Kidney epithelial cell (primary cell): Measurements from ENCODE around the gene PCLO. TPM values are rescaled to one million over a fixed set of nuclear protein-coding genes. Genes with fewer than 3 reads are reported as not detected.
"Not testable (repeated sequence)": the region's sequence is repeated elsewhere in the genome, so short reads cannot be mapped to it uniquely, and the experiment has no call there.

Source experiments
- DNase-seq: peaks from one replicate; pipeline ENCODE4 v3.0.0-alpha.2; 2010; ENCODE audit warnings: low read depth
- H3K27me3 ChIP-seq: 2 replicates; pipeline ENCODE4 v1.6.0; 2011; ENCODE audit warnings: low read length; ENCODE audit not compliant: control insufficient read depth, insufficient read depth
- H3K36me3 ChIP-seq: 2 replicates; pipeline ENCODE4 v1.5.1; 2011; ENCODE audit warnings: low read length; ENCODE audit not compliant: control insufficient read depth, insufficient read depth
- H3K4me3 ChIP-seq: 2 replicates; pipeline ENCODE4 v1.5.1; 2011; ENCODE audit warnings: low read depth, mild to moderate bottlenecking, control low read depth, low read length
- CTCF ChIP-seq: IDR thresholded peaks from 2 replicates; pipeline ENCODE4 v1.5.1; 2011; ENCODE audit warnings: mild to moderate bottlenecking, moderate library complexity, low read length, control low read depth, inconsistent platforms; ENCODE audit not compliant: insufficient read depth, poor library complexity, severe bottlenecking
- total RNA-seq: library from RNA; depleted of rRNA; stranded (reverse); fragments of >200 nt; gene quantifications from 2 replicates; pipeline ENCODE4 v1.2.3, GENCODE V29; 2015

The PCLO gene
- total RNA-seq, 1 donor from 2014 or later: 4.7 TPM

DNA sequence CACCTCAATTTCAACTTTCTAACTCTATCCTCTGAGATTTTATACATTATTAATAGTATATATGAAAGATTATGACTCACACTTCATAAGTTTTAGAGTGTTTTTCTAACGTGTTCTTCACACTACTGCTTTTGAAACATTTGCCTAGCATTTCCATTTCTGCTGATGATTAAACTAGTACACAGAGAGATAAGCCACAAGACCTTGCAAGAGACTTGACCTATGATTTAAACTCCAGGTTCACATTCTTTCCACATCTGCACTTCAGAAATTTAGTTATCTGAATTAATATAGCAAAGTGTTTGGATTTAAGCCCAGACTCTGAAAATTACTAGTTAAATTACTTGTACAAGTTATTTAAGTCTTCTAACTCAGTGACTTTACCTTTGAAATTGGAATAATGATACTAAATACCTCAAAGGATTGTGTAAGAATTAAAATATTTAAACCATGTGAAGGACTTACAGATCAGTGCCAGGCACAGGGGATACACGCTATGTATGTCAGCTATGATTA lies 66.6 kb downstream of the PCLO start:
- no peak for TF ChIP-seq CTCF
- Histone ChIP-seq H3K27me3 (no peaks in the 10 kb centered on the region), H3K4me3 (no peak overlapping the region), H3K36me3 (no peaks in the 10 kb centered on the region)
- no peak for DNase-seq

GRCh38 chr7:83085299-83085698 lies 77.4 kb downstream of the PCLO start:
- no peaks in the 10 kb centered on the region for H3K36me3 ChIP-seq
- no peaks in the 10 kb centered on the region for H3K27me3 ChIP-seq
- TF ChIP-seq CTCF: no peak
- DNase-seq: no peak
- H3K4me3 ChIP-seq: no peak overlapping the region

- H3K27me3 ChIP-seq, DNase-seq, H3K4me3 ChIP-seq, H3K36me3 ChIP-seq: not testable (repeated sequence)
These were observed 82.8 kb downstream of the PCLO start for GRCh38 chr7:83079879-83080278.

GRCh38 chr7:83077328-83077727 lies 85.4 kb downstream of the PCLO start:
- Histone ChIP-seq H3K4me3 (no peak overlapping the region), H3K36me3 (no peaks in the 10 kb centered on the region), H3K27me3 (no peaks in the 10 kb centered on the region)
- TF ChIP-seq CTCF: no peak
- no peak for DNase-seq

- no peak for DNase-seq
- no peaks in the 10 kb centered on the region for H3K27me3 ChIP-seq
- peak; percentile 45 for TF ChIP-seq CTCF
- no peaks in the 10 kb centered on the region for H3K36me3 ChIP-seq
- no peak overlapping the region for H3K4me3 ChIP-seq
These were observed 89.8 kb downstream of the PCLO start for GRCh38 chr7:83072576-83073517.

- no peaks in the 10 kb centered on the region for H3K27me3 ChIP-seq
- no peaks in the 10 kb centered on the region for H3K36me3 ChIP-seq
- H3K4me3 ChIP-seq: no peak overlapping the region
- DNase-seq: no peak
- TF ChIP-seq CTCF: no peak
These were observed 97.0 kb downstream of the PCLO start for GRCh38 chr7:83065714-83066113.
